SH-SY5Y (cell line): ENCODE results near the gene ZNF236.

ENCODE experiments used
- GATA2 ChIP-seq: IDR thresholded peaks from 2 replicates; pipeline ENCODE4 v1.6.1; 2011; ENCODE audit warnings: mild to moderate bottlenecking, low read depth, low read length
- GATA3 ChIP-seq: IDR thresholded peaks from 2 replicates; pipeline ENCODE4 v1.6.1; 2011; ENCODE audit warnings: low read depth, mild to moderate bottlenecking, low read length, moderate library complexity

ZNF236 gene

DNA sequence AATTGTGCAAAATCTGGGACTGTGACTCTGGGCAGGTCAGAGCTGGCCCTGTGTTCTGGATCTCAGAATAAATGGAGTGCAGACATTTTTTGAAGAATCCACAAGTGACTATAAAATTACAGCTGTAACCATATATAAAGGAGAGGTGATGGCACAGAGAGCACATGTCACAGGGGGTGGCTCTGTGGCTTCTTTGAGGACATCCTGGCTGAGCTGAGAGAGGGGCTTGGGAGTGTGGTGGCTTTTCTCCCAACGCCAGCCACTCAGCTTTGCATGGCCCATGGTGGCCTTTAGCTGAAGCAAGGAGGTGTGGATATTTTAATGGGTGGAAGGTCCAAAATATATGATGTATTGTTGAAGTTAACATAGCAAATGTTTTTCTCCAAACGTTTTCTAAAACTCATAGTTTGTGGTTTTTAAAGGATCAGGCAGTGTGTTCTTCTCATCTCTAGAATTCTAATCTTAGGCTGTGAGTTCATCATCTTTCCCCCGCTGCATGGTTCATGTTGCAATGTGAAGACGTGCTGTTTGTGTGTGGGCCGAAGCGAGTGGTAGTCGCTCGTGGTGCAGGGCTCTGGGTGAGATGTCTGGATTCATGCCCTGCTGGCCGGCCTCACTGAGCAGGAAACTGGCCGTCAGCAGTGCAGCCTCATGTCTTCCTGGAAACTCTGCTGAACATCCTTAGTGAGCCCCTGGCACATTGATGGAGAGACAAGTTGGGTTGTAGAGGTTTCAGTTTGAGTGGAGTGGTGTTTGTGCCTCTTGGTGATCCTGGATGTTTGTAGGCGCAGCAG lies 109.9 kb downstream of the ZNF236 start:
- TF ChIP-seq GATA3 (no peak), GATA2 (no peak)

DNA sequence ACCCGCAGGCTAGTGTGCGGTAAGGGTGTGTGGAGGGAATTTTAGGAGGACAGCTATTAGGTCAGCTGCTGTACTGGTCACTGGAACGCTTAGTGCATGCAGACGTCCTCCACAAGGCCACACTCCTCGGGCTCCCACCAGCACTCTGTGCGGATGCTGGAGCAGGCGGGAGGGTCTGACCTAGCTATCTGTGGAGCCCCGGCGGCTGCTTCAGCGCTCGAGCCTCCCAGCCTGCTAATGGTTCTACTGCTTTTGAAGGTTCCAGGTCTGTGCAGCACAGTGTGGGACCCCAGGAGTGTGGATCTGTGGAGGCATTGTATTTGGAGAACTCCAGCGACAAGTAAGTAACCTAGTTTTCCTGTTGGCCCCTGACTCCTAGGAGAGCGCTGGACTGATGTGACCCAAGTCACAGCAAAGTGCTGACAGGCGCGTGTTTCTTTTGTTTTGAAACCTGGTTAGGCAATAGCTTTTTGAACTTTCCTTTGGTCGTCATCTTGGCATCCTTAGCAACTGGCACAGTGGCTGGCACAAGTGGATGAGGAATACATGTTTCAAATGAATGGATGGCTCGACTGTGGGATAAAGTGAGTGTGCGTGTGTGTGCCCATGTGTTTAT lies 113.5 kb downstream of the ZNF236 start:
- no peak for TF ChIP-seq GATA2
- TF ChIP-seq GATA3 = no peak

DNA sequence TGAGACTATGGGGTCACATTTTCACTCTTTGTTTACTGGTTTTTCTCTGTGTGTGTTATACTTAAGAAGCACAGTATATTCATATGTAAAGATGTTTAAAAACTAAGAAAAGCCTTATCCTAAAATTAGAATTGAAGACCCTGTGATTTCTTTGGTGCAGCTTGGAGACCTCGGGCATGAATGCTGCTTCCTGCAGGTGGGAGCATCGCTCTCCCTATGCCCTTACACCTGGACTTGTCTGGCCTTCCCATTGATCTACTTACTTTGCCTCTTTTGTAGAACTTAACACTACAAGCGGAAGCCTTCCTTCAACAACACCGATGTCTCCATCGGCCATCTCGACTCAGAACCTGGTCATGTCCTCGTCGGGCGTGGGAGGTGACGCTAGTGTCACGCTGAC lies 114.5 kb downstream of the ZNF236 start:
- TF ChIP-seq GATA3 (no peak), GATA2 (no peak)

DNA sequence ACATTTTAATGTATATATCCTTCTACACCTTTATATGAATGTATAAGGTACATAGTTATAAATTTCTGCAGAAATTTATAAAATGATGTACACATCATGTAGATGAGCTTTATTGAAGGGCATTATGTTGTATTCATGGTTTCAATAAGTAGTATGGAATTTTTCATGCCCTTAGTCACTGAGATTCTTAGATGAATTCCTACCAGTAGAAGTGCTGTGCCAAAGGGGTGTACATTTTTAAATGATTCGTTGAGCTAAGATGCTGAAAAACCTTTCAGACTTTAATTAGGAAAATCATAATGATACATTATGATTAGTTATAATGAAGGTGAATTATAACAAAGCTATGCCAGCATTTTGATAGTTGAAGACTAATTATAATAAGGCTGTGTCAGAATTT lies 115.2 kb downstream of the ZNF236 start:
- TF ChIP-seq GATA3 (no peak), GATA2 (no peak)

DNA sequence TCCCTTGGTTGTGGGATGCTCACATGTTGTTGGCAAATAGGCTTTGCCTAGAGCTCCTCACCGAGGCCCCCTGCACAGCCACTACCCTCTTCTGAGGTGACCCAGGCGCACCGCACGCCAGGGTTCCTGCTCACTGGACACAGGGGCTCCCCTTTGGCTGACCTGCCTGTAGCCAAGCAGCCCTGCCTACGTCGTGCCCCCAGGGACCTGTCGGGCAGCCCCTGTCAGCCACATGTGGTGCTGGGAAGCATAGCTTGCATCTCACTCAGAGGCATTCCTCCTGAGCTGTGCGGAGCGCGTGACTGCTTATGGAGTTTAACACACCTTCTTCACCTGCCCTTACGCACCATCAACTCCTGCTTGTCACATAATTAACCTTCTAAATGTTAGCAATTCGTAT lies 116.3 kb downstream of the ZNF236 start:
- TF ChIP-seq GATA3 (no peak), GATA2 (no peak)

DNA sequence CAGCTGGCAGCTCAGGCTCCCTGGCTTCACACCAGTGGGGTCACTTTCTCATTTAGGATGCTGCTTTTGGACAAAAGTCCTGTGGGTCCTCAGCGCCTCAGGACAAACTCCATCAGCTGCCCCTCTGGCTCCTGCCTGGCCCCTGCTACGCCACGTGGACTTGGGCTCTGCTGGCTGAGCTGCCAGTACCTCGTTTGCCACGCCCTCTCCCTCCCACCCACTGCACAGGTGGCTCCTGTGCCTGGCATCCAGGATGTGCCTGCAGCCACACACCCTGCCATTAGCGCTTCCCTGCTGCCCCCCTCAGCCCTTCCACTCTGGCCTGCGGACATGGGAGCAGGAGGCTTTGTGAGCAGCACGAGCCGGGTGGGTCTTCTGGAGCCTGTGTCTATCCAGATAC lies 118.9 kb downstream of the ZNF236 start:
- no peak for TF ChIP-seq GATA3
- TF ChIP-seq GATA2 = no peak

DNA sequence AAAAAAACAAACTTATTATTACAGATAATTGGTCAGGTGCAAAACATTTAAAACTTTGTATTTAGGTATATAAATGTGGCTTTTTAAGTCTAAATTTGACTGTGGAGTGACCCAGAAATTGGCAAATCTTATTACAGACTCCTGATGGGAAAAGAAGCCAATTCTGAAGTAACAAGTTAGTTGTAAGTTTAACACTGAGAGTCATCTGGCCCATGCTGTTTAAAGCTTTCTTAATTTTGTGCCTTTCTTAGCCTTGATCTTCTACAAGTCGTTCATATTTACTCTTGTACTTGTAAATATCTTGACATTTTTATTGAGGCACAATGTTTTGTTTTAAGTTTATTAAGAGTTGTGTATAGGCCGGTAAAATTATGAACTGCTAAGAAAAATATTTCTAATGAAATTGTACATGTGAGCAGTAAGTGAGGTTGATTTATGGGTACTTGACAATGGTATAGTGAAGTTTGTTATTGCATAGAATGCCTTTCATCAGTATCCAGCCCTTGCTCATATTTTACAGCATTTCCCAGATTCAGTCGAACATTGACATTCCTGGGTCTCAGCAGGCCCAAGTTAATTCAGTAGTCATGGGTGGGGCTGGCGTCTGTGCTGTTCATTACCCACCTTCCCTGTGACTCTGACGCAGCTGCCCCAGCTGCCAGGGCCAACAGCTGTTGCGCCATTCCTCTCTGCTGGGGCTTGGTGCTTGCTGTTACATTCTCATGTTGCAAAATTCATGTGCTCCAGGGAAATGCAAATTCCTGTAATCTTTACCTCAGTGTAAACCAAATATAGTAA lies 121.4 kb downstream of the ZNF236 start:
- TF ChIP-seq GATA2 (no peak), GATA3 (no peak)

DNA sequence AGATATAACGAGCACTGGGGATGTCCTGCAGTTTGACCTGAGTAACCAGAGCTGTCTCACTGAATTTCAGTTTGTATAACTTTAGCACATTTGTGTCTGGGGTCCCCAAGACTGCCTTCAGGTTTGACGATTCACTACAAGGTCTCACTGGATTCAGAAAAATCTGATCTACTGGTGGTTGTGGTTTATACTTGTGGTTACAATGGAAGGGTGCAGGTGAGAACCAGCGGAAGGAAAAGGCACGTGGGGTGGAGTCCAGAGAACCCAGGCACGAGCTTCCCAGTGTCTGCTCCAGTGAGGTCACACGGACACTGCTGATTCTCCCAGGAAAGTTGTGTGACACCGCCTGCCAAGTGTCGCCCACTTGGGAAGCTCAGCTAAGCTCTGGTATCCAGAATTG lies 126.0 kb downstream of the ZNF236 start:
- no peak for TF ChIP-seq GATA3
- no peak for TF ChIP-seq GATA2

DNA sequence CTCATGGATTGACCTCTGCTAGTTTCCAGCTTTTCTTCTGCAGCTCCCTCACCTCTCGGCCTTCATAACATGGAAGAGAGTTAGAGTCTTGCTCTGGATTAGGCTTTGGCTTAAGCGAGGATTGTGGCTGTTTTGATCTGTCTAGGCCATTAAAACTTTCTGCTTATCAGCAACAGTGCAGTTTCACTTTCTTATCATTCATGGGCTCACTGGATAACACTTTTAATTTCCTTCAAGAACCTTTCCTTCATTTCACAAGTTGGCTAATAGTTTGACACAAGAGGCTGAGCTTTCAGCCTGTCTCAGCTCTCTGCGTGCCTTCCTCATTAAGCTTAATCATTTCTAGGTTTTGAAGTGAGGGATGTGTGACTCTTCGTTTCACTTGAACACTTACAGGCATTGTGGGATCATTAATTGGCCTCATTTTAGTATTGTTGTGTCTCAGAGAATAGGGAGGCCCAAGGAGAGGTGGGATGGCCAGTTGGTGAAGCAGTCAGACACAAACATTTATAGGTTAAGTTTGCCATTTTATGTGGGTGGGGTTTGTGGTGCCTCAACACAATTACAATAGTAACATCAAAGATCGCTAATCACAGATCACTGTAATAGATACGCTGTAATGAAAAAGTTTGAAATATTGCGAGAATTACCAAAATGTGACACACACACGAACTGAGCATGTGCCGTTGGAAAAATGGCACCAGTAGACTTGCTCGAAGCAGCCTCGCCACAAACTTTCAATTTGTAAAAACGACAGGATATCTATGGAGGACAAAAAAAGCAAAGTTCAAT lies 129.3 kb downstream of the ZNF236 start:
- TF ChIP-seq GATA2 (no peak), GATA3 (no peak)

DNA sequence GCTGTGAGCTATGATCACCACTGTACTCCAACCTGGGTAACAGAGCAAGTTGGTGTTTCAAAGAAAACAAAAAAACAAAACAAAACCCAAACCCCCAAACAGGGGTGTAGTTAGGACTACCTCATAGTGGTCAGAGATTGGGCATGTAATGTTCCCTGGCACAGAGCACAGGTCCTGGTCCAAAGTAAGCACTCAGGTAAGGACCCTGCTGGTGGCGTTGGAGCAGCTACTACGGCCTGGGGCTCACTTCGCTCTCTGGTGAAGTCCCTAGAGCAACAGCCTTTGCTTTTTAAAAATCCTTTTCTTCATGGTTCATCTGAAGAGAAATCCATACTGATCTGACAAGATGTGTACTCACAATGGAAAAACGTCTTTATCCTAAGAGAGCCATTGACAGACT lies 130.4 kb downstream of the ZNF236 start:
- no peak for TF ChIP-seq GATA2

DNA sequence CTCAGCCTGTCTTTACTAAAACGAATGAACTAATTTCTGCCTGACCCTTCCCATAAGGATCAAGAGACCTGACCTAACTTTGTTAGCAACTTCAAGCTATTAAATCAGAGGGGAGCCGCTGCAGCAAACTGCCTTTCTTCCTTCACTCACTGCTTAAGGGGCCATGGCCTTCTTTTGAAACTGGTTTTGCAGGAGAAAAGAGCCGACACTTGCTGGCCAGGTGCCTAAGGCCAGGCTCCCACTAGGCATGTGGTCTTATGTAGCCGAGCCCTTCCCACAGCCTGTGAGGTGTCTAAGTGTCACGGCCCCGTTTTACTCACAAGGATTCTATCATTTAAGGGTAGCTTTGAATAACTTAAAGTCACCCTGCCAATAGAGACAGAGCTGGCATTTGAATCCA lies 130.8 kb downstream of the ZNF236 start:
- TF ChIP-seq GATA2 (no peak), GATA3 (no peak)

DNA sequence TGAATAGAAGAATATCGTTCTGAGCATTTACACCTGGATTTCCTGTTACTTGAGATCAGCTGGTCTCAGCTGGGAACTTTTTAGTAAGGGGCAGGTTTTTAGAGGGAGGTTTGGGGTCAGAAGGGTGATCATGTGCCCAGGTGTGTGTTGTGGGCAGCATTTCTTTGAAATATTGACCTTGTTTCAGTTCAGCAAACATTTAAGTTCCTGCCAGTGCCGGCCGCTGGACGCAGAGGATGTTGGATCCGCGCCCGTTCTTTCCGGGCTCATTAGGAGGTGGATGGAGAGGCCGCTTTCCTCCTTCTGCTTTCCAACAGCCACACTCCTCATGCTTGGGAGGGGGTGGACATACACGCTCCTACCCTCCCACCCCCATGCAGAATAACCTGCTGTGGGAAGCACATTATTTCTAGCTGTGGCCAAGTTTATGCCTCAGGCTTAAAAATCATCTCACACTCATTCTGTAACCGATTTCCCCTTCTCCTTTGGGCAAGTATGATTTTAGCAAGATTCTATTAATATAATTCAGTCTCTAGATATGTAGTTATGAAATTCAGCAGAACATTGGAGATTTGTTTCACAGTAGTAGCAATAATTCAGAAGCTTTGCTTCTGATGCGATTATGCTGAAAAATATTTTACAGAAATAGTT lies 131.4 kb downstream of the ZNF236 start:
- TF ChIP-seq GATA3 (no peak), GATA2 (no peak)

DNA sequence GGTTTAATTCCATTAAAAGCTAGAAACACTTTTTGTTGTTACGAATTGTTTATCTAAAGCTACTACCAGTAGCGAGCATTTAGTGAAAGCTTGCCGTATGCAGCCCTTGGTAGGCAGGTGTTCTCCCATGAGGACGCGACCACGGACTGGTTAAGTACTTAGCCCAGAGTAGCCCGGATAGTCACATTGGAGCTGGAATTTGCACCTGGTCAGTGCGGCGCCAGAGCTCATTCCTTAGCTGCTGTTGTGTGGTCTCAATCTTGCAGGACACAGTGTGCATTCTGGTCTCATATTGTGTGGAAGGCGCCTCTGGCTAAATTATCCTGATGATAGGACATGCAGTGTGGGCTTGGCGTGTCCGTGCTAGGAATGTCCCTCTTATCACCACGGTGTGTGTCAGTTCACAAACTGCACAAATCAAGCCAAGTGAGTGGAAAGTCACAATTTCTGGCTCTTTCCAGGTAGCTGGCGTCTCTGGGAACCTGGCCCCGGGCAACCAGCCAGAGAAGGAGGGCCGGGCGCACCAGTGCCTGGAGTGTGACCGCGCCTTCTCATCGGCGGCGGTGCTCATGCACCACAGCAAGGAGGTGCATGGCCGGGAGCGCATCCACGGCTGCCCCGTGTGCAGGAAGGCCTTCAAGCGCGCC lies 133.3 kb downstream of the ZNF236 start:
- no peak for TF ChIP-seq GATA3
- no peak for TF ChIP-seq GATA2

DNA sequence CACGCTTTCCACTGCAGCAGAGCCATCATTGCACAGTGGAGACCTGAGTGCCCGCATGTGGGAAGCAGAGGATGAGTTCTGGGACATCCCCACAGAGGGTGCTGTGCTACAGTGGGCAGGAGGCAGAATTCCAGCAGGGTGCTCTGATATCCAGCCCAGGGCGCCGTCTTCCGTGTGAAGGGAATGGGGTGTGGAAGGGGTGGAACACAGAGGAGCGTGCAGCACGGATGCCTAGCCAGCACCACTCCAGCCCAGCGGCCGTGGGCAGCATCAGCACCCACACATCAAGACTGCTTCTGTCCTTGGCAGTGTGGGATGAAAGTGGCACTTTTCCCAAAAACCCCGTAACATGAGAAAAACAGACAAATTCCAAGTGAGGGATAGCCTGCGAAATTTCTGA lies 134.3 kb downstream of the ZNF236 start:
- no peak for TF ChIP-seq GATA3
- TF ChIP-seq GATA2 = no peak
